ENCODE data around the gene ETV6.
"Not testable (repeated sequence)": the region's sequence is repeated elsewhere in the genome, so short reads cannot be mapped to it uniquely, and the experiment has no call there.

The ETV6 gene

DNA sequence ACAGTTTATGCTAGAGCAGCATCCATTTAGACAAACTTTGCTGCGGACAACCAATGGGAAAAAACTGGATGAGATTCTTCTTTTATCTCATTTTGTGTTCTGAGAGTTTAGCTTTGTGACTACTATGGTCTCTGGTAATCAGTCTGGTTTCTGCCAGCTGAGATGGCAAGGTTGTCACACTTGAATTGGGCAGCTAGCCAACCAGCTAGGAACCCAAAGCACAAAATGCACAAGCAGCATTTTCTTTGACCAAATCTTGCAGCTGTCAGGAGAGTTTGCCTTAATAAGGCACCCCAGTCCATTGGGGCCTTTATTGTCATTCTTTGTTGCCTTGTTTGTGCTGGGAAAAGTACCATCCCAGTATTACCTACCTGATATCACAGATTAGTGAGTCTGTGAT is 34.0 kb upstream of the ETV6 start:
- Mint-ChIP-seq H3K4me1 (peaks cover 12% of the 10 kb centered on the region), H3K9me3 (no peaks in the 10 kb centered on the region), H3K4me3 (no peak overlapping the region), H3K27ac (no peak overlapping the region), H3K27me3 (ENCODE audit: low read depth, poor library complexity) (peaks cover 10% of the 10 kb centered on the region), H3K36me3 (ENCODE audit: low read depth) (no peaks in the 10 kb centered on the region)
- DNase-seq, result no peak
- no peak for TF ChIP-seq CTCF (IDR thresholded peaks at IDR 0.05)

GRCh38 chr12:11618046-11618445 is 31.4 kb upstream of the ETV6 start:
- Mint-ChIP-seq H3K36me3 (ENCODE audit: low read depth) (no peaks in the 10 kb centered on the region), H3K4me3 (no peak overlapping the region), H3K9me3 (no peaks in the 10 kb centered on the region), H3K27ac (no peak overlapping the region), H3K4me1 (peaks cover 12% of the 10 kb centered on the region), H3K27me3 (ENCODE audit: low read depth, poor library complexity) (peaks cover 5% of the 10 kb centered on the region)
- TF ChIP-seq CTCF (IDR thresholded peaks at IDR 0.05), result no peak
- no peak for DNase-seq

DNA sequence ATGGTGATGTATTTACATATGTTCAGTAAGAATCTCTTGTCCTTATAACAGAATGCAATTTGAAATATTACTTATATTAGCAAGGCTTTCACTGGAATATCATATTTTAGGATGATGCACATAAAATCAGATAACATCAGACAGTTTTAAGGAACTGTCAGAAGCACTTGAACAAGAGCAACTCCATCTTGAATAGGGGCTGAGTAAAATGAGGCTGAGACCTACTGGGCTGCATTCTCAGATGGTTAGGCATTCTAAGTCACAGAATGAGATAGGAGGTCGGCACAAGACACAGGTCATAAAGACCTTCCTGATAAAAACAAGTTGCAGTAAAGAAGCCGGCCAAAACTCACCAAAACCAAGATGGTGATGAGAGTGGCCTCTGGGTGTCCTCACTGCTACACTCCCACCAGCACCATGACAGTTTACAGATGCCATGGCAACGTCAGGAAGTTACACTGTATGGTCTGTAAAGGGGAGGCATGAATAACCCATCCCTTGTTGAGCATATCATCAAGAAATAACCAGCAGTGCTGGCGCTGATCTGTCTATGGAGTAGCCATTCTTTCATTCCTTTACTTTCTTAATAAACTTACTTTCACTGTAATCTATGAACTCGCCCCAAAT is 27.6 kb upstream of the ETV6 start:
- peaks cover 9% of the 10 kb centered on the region for H3K36me3 Mint-ChIP-seq (ENCODE audit: low read depth)
- peaks cover 13% of the 10 kb centered on the region for H3K9me3 Mint-ChIP-seq
- no peak overlapping the region for H3K4me3 Mint-ChIP-seq
- peaks cover 2% of the 10 kb centered on the region for H3K27me3 Mint-ChIP-seq (ENCODE audit: low read depth, poor library complexity)
- no peak for TF ChIP-seq CTCF (IDR thresholded peaks at IDR 0.05)
- peaks cover 6% of the 10 kb centered on the region for H3K4me1 Mint-ChIP-seq
- H3K27ac Mint-ChIP-seq, result no peak overlapping the region
- no peak for DNase-seq

- no peak overlapping the region for H3K27ac Mint-ChIP-seq
- DNase-seq, result no peak
Observed at GRCh38 chr12:11622876-11623281, 26.6 kb upstream of the ETV6 start.

DNA sequence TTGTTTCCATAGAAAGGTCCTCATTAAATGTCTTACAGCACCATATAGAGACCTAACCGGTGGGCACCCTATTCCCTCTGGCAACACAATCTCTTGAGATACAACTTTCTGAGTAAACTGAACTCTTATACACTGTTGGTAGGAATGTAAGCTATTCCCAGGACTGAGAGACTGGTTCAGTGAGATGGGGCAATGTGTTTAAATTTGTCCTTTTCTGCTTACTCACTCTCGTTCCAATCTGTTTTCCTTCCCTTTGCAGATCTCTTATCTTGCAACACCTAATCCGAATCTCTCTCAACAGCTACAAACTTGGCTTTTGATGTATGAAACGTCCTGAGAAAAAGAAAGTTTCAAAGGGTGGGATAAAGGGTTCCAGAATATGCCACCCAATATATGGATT is 26.1 kb upstream of the ETV6 start:
- peaks cover 9% of the 10 kb centered on the region for H3K36me3 Mint-ChIP-seq (ENCODE audit: low read depth)
- no peak for DNase-seq
- no peak overlapping the region for H3K4me3 Mint-ChIP-seq
- H3K27ac Mint-ChIP-seq, result no peak overlapping the region
- TF ChIP-seq CTCF (IDR thresholded peaks at IDR 0.05), result no peak
- peaks cover 13% of the 10 kb centered on the region for H3K9me3 Mint-ChIP-seq
- peaks cover 5% of the 10 kb centered on the region for H3K27me3 Mint-ChIP-seq (ENCODE audit: low read depth, poor library complexity)
- H3K4me1 Mint-ChIP-seq, result peaks cover 5% of the 10 kb centered on the region

More at GRCh38 chr12:11622876-11623281, 26.6 kb upstream of the ETV6 start:
- H3K27me3 Mint-ChIP-seq (ENCODE audit: low read depth, poor library complexity), result peaks cover 3% of the 10 kb centered on the region
- peaks cover 9% of the 10 kb centered on the region for H3K36me3 Mint-ChIP-seq (ENCODE audit: low read depth)
- peaks cover 6% of the 10 kb centered on the region for H3K4me1 Mint-ChIP-seq
- H3K4me3 Mint-ChIP-seq, result no peak overlapping the region
- peaks cover 13% of the 10 kb centered on the region for H3K9me3 Mint-ChIP-seq
- TF ChIP-seq CTCF (IDR thresholded peaks at IDR 0.05), result no peak

DNA sequence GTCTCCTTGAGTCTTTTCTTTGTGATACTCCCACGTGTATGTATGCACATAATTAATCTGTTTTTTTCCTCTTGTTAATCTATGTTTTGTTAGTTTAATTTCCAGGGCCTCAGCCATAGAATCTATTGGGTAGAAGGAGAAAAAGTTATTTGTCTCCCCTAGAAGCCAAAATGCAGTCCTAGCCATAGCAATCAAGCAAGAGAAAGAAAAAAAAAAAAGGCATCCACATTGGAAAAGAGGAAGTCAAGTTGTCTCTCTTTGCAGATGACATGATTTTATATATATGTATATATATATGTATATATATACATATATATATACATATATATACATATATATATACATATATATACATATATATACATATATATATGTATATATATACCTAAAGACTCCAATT is 25.4 kb upstream of the ETV6 start:
- peaks cover 5% of the 10 kb centered on the region for H3K27me3 Mint-ChIP-seq (ENCODE audit: low read depth, poor library complexity)
- DNase-seq, result no peak
- no peak overlapping the region for H3K27ac Mint-ChIP-seq
- peaks cover 9% of the 10 kb centered on the region for H3K36me3 Mint-ChIP-seq (ENCODE audit: low read depth)
- TF ChIP-seq CTCF (IDR thresholded peaks at IDR 0.05), result no peak
- no peaks in the 10 kb centered on the region for H3K4me1 Mint-ChIP-seq
- H3K4me3 Mint-ChIP-seq, result no peak overlapping the region
- H3K9me3 Mint-ChIP-seq, result peaks cover 13% of the 10 kb centered on the region

DNA sequence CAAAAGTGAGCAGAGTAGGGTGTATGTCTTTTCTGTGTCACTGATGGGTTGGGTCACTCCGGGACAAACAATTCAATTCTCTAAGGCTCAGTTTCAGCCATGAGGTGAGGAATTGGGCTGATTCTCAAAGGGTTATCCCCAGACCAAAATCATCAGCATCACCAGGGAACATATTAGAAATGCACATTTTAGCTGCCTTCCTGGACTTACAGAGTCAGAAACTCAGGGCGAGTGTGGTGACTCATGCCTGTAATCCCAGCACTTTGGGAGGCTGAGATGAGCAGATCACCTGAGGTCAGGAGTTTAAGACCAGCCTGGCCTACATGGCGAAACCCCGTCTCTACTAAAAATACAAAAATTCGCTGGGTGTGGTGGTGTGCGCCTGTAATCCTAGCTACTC is 21.8 kb upstream of the ETV6 start:
- H3K9me3 Mint-ChIP-seq, result peaks cover 13% of the 10 kb centered on the region
- not testable (repeated sequence) for H3K4me3 Mint-ChIP-seq; H3K4me1 Mint-ChIP-seq; H3K27me3 Mint-ChIP-seq (ENCODE audit: low read depth, poor library complexity); H3K36me3 Mint-ChIP-seq (ENCODE audit: low read depth); DNase-seq; H3K27ac Mint-ChIP-seq
